ENCODE results near the gene AMOTL2. TPM values are rescaled to one million over a fixed set of nuclear protein-coding genes. Genes with fewer than 3 reads are reported as not detected.

Gene AMOTL2
- polyA plus RNA-seq, 4 donors = 6.7 to 44.3 (median 10.3) TPM

DNA sequence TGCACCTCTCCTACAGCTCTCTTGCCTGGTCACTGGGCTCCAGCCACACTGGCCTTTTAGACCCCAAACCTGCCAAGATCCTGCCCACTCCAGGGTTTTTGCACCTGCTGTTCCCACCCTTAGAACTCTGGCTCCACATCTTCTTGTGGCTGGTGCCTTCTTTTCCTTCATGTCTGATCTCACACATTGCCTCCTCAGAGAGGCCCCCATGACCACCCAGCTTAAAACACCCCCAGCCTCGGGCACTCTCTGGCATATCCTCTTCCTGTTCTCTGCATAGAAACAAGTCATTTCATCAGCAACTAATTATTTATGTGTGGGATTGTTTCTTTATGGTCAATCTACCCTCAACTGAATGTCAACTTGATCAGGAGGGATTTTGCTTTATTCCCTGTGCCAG lies 14.0 kb upstream of the AMOTL2 start:
- WGBS, 3 donors = 43 to 62% (median 44%) methylated on average over 1 of the region's 1 CpG
- no peaks in the 10 kb centered on the region for H3K36me3 ChIP-seq (ENCODE audit: control insufficient read depth in 3 of 3, insufficient read depth in 2 of 3, low read depth in 1 of 3, low read length in 3 of 3)

DNA sequence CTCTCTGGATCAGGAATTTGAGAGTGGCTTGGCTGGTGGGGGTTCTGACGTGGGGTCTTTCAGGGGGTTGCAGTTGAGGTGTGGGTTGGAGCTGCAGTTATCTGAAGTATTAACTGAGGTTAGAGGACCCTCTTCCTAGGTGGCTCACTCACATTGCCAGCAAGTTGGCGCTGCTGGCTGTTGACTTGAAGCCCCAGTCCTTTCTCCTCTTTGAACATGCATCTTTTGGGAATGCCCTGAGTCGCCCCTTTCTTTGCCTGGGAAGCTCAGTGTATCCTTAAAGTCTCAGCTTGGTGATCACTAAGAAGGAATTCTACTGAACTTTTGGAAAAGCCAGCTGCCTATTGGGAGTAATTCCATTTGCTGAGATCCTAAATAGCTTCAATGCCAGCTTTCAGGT lies 13.0 kb upstream of the AMOTL2 start:
- no peak overlapping the region for H3K4me3 ChIP-seq (ENCODE audit: low read depth in 1 of 3, low read length in 3 of 3)
- no peak overlapping the region for H3K27ac ChIP-seq (ENCODE audit: low read depth in 1 of 3, low read length in 2 of 3)
- peaks cover 0 to 3% of the 10 kb centered on the region in 2 donors for H3K9me3 ChIP-seq (ENCODE audit: control insufficient read depth in 2 of 2, insufficient read depth in 1 of 2, low read depth in 1 of 2, low read length in 1 of 2)
- 77 to 94% (median 86%) methylated on average over 3 of the region's 3 CpGs for WGBS, 3 donors
- DNase-seq (no peak), FAIRE-seq (no peak)
- no peaks in the 10 kb centered on the region for H3K36me3 ChIP-seq (ENCODE audit: control insufficient read depth in 3 of 3, insufficient read depth in 2 of 3, low read depth in 1 of 3, low read length in 3 of 3)
- H3K4me1 ChIP-seq (ENCODE audit: control insufficient read depth in 3 of 3, insufficient read depth in 2 of 3, low read depth in 1 of 3, low read length in 2 of 3) = no peaks in the 10 kb centered on the region
- peaks cover 0 to 3% (median 2%) of the 10 kb centered on the region in 3 donors for H3K27me3 ChIP-seq (ENCODE audit: control insufficient read depth in 3 of 3, insufficient read depth in 3 of 3, low read length in 3 of 3)

More for the DNA sequence above, 14.0 kb upstream of the AMOTL2 start:
- Histone ChIP-seq H3K4me1 (ENCODE audit: control insufficient read depth in 3 of 3, insufficient read depth in 2 of 3, low read depth in 1 of 3, low read length in 2 of 3) (no peaks in the 10 kb centered on the region), H3K4me3 (ENCODE audit: low read depth in 1 of 3, low read length in 3 of 3) (no peak overlapping the region), H3K27me3 (ENCODE audit: control insufficient read depth in 3 of 3, insufficient read depth in 3 of 3, low read length in 3 of 3) (peaks cover 0 to 3% (median 2%) of the 10 kb centered on the region in 3 donors), H3K27ac (ENCODE audit: low read depth in 1 of 3, low read length in 2 of 3) (no peak overlapping the region), H3K9me3 (ENCODE audit: control insufficient read depth in 2 of 2, insufficient read depth in 1 of 2, low read depth in 1 of 2, low read length in 1 of 2) (peaks cover 0 to 3% of the 10 kb centered on the region in 2 donors)
- no peak for DNase-seq
- no peak for FAIRE-seq

DNA sequence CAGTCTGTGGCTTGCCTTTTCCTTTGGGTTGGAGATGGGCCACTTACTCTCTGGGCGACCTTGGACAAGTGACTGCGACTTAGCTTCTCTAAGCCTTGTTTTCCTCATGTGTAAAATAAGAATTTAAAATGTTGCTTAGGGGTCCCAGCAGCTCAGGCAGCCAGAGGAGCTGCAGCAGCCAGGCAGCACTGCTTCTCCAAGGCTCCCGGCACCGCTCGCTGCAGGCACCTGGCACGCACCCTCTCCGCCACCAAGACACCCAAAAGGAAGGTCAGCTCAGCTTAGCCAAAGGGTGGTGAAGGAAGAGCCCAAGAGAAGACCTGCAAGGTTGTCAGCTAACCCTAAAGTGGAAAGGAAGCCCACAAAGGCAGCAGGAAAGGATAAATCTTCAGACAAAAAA lies 10.7 kb upstream of the AMOTL2 start:
- 94 to 97% (median 96%) methylated on average over 7 of the region's 7 CpGs for WGBS, 3 donors
- Histone ChIP-seq H3K27me3 (ENCODE audit: control insufficient read depth in 3 of 3, insufficient read depth in 3 of 3, low read length in 3 of 3) (peaks cover 0 to 7% (median 2%) of the 10 kb centered on the region in 3 donors), H3K9me3 (ENCODE audit: control insufficient read depth in 2 of 2, insufficient read depth in 1 of 2, low read depth in 1 of 2, low read length in 1 of 2) (peaks cover 0 to 3% of the 10 kb centered on the region in 2 donors), H3K4me3 (ENCODE audit: low read depth in 1 of 3, low read length in 3 of 3) (no peak overlapping the region), H3K36me3 (ENCODE audit: control insufficient read depth in 3 of 3, insufficient read depth in 2 of 3, low read depth in 1 of 3, low read length in 3 of 3) (no peaks in the 10 kb centered on the region), H3K4me1 (ENCODE audit: control insufficient read depth in 3 of 3, insufficient read depth in 2 of 3, low read depth in 1 of 3, low read length in 2 of 3) (peaks cover 0 to 4% (median 2%) of the 10 kb centered on the region in 3 donors), H3K27ac (ENCODE audit: low read depth in 1 of 3, low read length in 2 of 3) (no peak overlapping the region)
- FAIRE-seq (no peak), DNase-seq (no peak)

DNA sequence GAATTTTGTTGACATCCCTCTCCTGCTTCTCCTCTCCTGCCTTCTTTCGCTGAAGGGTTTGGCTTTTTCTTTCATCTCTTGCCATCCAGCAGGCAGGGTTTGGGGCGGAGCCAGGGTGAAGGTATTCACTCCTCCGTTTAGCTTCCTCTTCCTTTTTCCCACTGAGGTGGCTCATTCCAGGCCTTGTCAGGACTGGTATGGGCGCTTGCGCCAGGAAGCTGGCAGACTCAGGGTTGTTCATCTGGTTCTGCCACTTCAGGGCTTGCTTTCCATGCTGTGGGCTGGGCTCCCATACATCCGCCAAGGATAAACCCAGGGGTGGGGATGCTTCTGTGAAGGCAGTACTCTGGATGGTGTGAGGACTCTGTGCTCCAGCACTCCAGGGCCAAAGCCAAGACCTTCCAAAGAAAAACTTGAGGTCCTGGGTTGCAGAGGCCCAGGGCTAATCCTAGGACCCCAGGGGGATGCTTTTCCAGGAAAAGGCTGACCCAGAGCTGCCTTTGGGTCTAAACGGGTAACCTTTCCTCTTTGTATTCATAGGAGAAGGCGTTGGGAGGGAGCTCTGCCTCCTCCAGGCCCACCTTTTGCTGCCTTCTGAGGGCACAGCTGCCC lies 7.7 kb upstream of the AMOTL2 start:
- Histone ChIP-seq H3K4me3 (ENCODE audit: low read depth in 1 of 3, low read length in 3 of 3) (no peak overlapping the region), H3K27ac (ENCODE audit: low read depth in 1 of 3, low read length in 2 of 3) (peak overlapping the region in 1 of 3 donors; percentile 39), H3K9me3 (ENCODE audit: control insufficient read depth in 2 of 2, insufficient read depth in 1 of 2, low read depth in 1 of 2, low read length in 1 of 2) (no peaks in the 10 kb centered on the region), H3K36me3 (ENCODE audit: control insufficient read depth in 3 of 3, insufficient read depth in 2 of 3, low read depth in 1 of 3, low read length in 3 of 3) (no peaks in the 10 kb centered on the region), H3K4me1 (ENCODE audit: control insufficient read depth in 3 of 3, insufficient read depth in 2 of 3, low read depth in 1 of 3, low read length in 2 of 3) (peaks cover 2 to 11% (median 4%) of the 10 kb centered on the region in 3 donors), H3K27me3 (ENCODE audit: control insufficient read depth in 3 of 3, insufficient read depth in 3 of 3, low read length in 3 of 3) (peaks cover 0 to 4% (median 0%) of the 10 kb centered on the region in 3 donors)
- 16 to 56% (median 31%) methylated on average over 8 of the region's 8 CpGs for WGBS, 3 donors
- no peak for FAIRE-seq
- peak; percentile 32 to 89 for DNase-seq

DNA sequence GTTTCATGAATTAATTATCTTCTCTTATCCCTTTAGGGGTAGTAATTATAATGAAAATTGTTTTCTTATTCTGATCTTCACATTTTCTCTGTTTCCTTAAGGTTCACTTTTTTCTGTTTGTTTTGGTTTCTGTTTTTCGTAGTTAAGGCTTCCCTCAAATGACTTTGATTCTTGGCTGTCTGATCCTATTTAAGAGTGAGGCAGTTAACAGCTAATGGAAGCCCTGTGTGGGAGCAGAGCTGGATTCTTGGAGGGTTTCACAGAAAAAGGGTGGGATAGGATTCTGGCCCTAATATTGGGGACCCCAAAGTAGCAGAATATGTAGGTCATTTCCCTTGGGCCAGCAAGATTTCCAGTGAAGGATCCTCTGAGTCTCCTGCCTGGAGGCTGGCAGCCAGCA lies 6.8 kb upstream of the AMOTL2 start:
- FAIRE-seq = no peak
- Histone ChIP-seq H3K4me3 (ENCODE audit: low read depth in 1 of 3, low read length in 3 of 3) (no peak overlapping the region), H3K9me3 (ENCODE audit: control insufficient read depth in 2 of 2, insufficient read depth in 1 of 2, low read depth in 1 of 2, low read length in 1 of 2) (no peaks in the 10 kb centered on the region), H3K36me3 (ENCODE audit: control insufficient read depth in 3 of 3, insufficient read depth in 2 of 3, low read depth in 1 of 3, low read length in 3 of 3) (no peaks in the 10 kb centered on the region), H3K4me1 (ENCODE audit: control insufficient read depth in 3 of 3, insufficient read depth in 2 of 3, low read depth in 1 of 3, low read length in 2 of 3) (peaks cover 2 to 19% (median 4%) of the 10 kb centered on the region in 3 donors), H3K27me3 (ENCODE audit: control insufficient read depth in 3 of 3, insufficient read depth in 3 of 3, low read length in 3 of 3) (peaks cover 0 to 4% (median 0%) of the 10 kb centered on the region in 3 donors), H3K27ac (ENCODE audit: low read depth in 1 of 3, low read length in 2 of 3) (peak overlapping the region in 1 of 3 donors; percentile 53)
- 10 to 26% (median 20%) methylated on average over 1 of the region's 1 CpG for WGBS, 3 donors
- no peak for DNase-seq

DNA sequence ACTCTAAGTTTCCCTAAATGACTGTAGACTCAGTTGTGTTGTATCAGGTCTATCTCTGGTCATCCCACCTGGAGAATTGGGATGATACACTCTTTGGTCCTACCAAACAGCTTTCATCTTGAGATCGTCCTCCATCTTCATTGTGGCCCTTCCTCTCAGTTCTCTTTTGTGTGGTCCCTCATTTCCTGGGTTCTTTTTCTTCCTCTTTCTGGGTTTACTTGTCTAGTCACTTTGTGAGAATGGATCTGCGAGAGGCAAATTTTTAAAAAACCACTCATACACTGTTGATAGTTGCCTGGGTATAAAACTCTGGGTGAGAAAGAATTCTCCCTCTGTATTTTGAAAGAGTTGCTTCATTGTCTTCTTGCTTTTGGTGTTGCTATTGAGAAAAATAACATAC lies 6.0 kb upstream of the AMOTL2 start:
- no peaks in the 10 kb centered on the region for H3K9me3 ChIP-seq (ENCODE audit: control insufficient read depth in 2 of 2, insufficient read depth in 1 of 2, low read depth in 1 of 2, low read length in 1 of 2)
- H3K27ac ChIP-seq (ENCODE audit: low read depth in 1 of 3, low read length in 2 of 3) = no peak overlapping the region
- WGBS, 3 donors = 79 to 91% (median 81%) methylated on average over 2 of the region's 2 CpGs
- peaks cover 6 to 28% (median 9%) of the 10 kb centered on the region in 3 donors for H3K4me1 ChIP-seq (ENCODE audit: control insufficient read depth in 3 of 3, insufficient read depth in 2 of 3, low read depth in 1 of 3, low read length in 2 of 3)
- no peaks in the 10 kb centered on the region for H3K36me3 ChIP-seq (ENCODE audit: control insufficient read depth in 3 of 3, insufficient read depth in 2 of 3, low read depth in 1 of 3, low read length in 3 of 3)
- DNase-seq (no peak), FAIRE-seq (no peak)
- no peak overlapping the region for H3K4me3 ChIP-seq (ENCODE audit: low read depth in 1 of 3, low read length in 3 of 3)
- peaks cover 0 to 4% (median 0%) of the 10 kb centered on the region in 3 donors for H3K27me3 ChIP-seq (ENCODE audit: control insufficient read depth in 3 of 3, insufficient read depth in 3 of 3, low read length in 3 of 3)

DNA sequence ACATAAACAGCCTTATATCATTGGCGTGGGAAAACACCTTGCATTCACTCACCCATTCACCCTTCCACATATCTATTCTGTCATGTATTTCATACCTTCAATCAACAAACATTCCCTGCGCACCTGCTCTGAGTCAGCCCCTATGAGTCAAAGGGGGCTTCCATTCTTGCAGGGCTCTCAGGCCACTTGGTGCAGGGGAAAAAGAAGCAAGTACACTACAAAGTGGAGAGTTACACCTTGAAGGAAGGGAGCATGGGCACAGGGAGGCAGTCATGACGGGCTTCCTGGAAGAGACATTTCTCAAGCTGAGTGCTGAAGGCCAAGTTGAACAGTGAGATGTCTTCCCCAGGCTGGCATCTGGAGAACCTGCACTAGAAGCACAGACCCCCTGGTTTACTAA lies 4.6 kb upstream of the AMOTL2 start:
- Histone ChIP-seq H3K36me3 (ENCODE audit: control insufficient read depth in 3 of 3, insufficient read depth in 2 of 3, low read depth in 1 of 3, low read length in 3 of 3) (no peaks in the 10 kb centered on the region), H3K27me3 (ENCODE audit: control insufficient read depth in 3 of 3, insufficient read depth in 3 of 3, low read length in 3 of 3) (peaks cover 0 to 4% (median 0%) of the 10 kb centered on the region in 3 donors), H3K9me3 (ENCODE audit: control insufficient read depth in 2 of 2, insufficient read depth in 1 of 2, low read depth in 1 of 2, low read length in 1 of 2) (no peaks in the 10 kb centered on the region), H3K27ac (ENCODE audit: low read depth in 1 of 3, low read length in 2 of 3) (no peak overlapping the region), H3K4me1 (ENCODE audit: control insufficient read depth in 3 of 3, insufficient read depth in 2 of 3, low read depth in 1 of 3, low read length in 2 of 3) (peaks cover 6 to 34% (median 9%) of the 10 kb centered on the region in 3 donors), H3K4me3 (ENCODE audit: low read depth in 1 of 3, low read length in 3 of 3) (no peak overlapping the region)
- WGBS, 3 donors = 71 to 87% (median 75%) methylated on average over 3 of the region's 3 CpGs
- DNase-seq (no peak), FAIRE-seq (no peak)

DNA sequence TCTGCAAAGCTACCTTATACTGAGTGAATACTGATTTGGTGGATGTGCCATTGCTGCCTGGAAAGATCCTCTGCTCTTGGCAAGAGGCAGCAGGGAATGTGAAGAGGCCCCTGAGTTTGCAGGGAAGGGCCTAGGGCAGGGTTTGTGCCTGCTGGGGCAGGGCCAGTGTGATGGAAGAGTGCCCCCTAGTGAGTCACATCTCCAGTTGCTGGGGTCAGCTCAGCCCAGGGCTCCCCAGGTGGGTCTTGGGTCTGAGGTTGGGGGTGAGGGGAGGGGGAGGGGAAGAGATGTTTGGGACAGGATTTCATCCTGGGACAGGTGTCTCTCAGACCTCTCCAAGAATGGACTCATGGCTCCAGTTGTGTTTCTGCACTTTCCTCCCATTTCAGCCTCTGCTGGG lies 4.1 kb upstream of the AMOTL2 start:
- H3K9me3 ChIP-seq (ENCODE audit: control insufficient read depth in 2 of 2, insufficient read depth in 1 of 2, low read depth in 1 of 2, low read length in 1 of 2) = no peaks in the 10 kb centered on the region
- H3K27me3 ChIP-seq (ENCODE audit: control insufficient read depth in 3 of 3, insufficient read depth in 3 of 3, low read length in 3 of 3) = peaks cover 0 to 4% (median 0%) of the 10 kb centered on the region in 3 donors
- H3K4me1 ChIP-seq (ENCODE audit: control insufficient read depth in 3 of 3, insufficient read depth in 2 of 3, low read depth in 1 of 3, low read length in 2 of 3) = peaks cover 6 to 34% (median 9%) of the 10 kb centered on the region in 3 donors
- H3K36me3 ChIP-seq (ENCODE audit: control insufficient read depth in 3 of 3, insufficient read depth in 2 of 3, low read depth in 1 of 3, low read length in 3 of 3) = peaks cover 0 to 2% (median 0%) of the 10 kb centered on the region in 3 donors
- DNase-seq = peak; percentile 71 to 75
- no peak overlapping the region for H3K4me3 ChIP-seq (ENCODE audit: low read depth in 1 of 3, low read length in 3 of 3)
- H3K27ac ChIP-seq (ENCODE audit: low read depth in 1 of 3, low read length in 2 of 3) = no peak overlapping the region
- no peak for FAIRE-seq

DNA sequence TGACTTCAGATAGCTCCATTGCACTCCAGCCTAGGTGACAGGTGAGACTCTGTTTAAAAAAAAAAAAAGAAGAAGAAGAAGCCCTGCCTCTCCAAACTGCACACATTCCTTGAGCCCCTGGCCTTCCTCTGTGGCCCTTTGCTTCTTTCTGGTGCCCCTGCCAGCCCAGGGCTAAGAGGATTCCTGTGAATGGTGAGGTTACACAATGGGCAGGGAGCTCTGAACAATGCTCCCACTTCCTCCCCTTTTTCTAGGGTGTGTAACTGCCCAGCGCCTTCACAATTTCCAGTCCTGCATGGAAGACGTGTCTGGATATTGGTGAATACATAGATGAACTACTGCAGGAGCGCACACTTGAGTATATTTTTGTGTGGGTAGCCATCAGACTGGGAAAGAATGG lies 3.6 kb upstream of the AMOTL2 start:
- Histone ChIP-seq H3K9me3 (ENCODE audit: control insufficient read depth in 2 of 2, insufficient read depth in 1 of 2, low read depth in 1 of 2, low read length in 1 of 2) (no peaks in the 10 kb centered on the region), H3K27me3 (ENCODE audit: control insufficient read depth in 3 of 3, insufficient read depth in 3 of 3, low read length in 3 of 3) (peaks cover 0 to 4% (median 0%) of the 10 kb centered on the region in 3 donors), H3K4me1 (ENCODE audit: control insufficient read depth in 3 of 3, insufficient read depth in 2 of 3, low read depth in 1 of 3, low read length in 2 of 3) (peaks cover 6 to 39% (median 9%) of the 10 kb centered on the region in 3 donors), H3K27ac (ENCODE audit: low read depth in 1 of 3, low read length in 2 of 3) (no peak overlapping the region), H3K36me3 (ENCODE audit: control insufficient read depth in 3 of 3, insufficient read depth in 2 of 3, low read depth in 1 of 3, low read length in 3 of 3) (peaks cover 0 to 6% (median 0%) of the 10 kb centered on the region in 3 donors), H3K4me3 (ENCODE audit: low read depth in 1 of 3, low read length in 3 of 3) (no peak overlapping the region)
- DNase-seq (no peak), FAIRE-seq (no peak)
- WGBS, 3 donors = 71 to 90% (median 88%) methylated on average over 3 of the region's 3 CpGs

All from small intestine (tissue), 7 donors.